Activated CD4-positive, alpha-beta memory T cell treated with anti-CD3 and anti-CD28 coated beads, Interleukin-2, amount 10 ng/mL, durations not matched to agents 7 days and 5 days (primary cell): ENCODE results near the gene RAD51B. TPM values are rescaled to one million over a fixed set of nuclear protein-coding genes. Genes with fewer than 3 reads are reported as not detected.
A peak's percentile ranks its signal among the peaks of the same experiment; 100 is the strongest.

Source experiments
- CTCF ChIA-PET: fragments of 350-600 bp; sonication (Branson Sonifier 250); formaldehyde crosslinking; loops from one replicate; lab custom pipeline; 2021; ENCODE audit warnings: antibody characterized with exemption, inconsistent platforms; lab: Charles Lee
- POLR2A ChIA-PET: fragments of 350-600 bp; sonication (Branson Sonifier 250); formaldehyde crosslinking; loops from one replicate; lab custom pipeline; 2021; ENCODE audit warnings: antibody characterized with exemption; lab: Charles Lee
- DNase-seq: peaks from one replicate; pipeline ENCODE4 v3.0.0-alpha.2; 2020
- H3K27ac Mint-ChIP-seq: one replicate; pipeline ENCODE4 v1.8.0; 2021; ENCODE audit warnings: mild to moderate bottlenecking, mixed read lengths
- H3K27me3 Mint-ChIP-seq: one replicate; pipeline ENCODE4 v1.8.0; 2021; ENCODE audit warnings: mixed read lengths
- H3K36me3 Mint-ChIP-seq: one replicate; pipeline ENCODE4 v1.8.0; 2021; ENCODE audit warnings: low read depth, mixed read lengths
- H3K4me1 Mint-ChIP-seq: one replicate; pipeline ENCODE4 v1.8.0; 2021; ENCODE audit warnings: mixed read lengths
- H3K4me3 Mint-ChIP-seq: one replicate; pipeline ENCODE4 v1.8.0; 2021; ENCODE audit warnings: mild to moderate bottlenecking, mixed read lengths
- H3K9me3 Mint-ChIP-seq: one replicate; pipeline ENCODE4 v1.8.0; 2021; ENCODE audit warnings: mixed read lengths
- total RNA-seq, 2 experiments: library from RNA; stranded (reverse); gene quantifications; one replicate each; pipeline ENCODE4 v1.2.3, GENCODE V29; 2021

RAD51B gene
- total RNA-seq, 2 experiments from 2014 or later, result 33.1 to 40.8 TPM

DNA sequence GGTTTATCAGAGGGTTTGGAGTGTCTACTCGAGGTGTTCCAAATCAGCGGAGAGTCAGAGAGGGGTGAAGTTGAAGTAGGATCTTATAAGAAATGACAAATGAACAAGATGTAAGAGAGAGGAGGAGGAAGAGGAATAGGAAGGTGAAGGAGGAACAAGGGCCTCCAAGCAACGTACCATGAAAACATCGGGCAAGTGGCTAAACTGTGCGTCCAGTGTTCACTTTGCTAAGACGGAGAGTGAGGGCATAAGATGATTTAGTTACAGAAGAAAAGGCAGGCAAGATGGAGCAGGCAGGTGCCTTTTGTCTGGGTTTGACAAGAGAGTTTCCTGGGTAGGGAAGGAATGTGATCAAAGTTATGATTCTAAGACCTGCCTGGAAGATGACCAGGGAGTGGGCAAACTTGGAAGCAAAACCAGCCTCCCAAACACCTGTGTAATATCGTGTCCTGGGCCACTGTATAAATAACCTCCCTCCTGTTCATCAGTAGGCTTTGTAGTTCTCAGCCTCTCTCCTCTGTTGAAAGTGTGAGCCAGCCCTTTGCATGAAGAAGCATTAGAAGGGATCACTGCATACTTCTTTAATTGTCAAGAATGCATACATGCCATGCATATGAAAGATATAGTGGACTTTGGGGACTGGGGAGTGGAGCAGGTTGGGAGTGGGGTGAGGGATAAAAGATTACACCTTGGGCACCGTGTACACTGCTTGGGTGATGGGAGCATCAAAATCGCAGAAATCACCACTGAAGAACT, 861.9 kb downstream of the RAD51B start:
- H3K27ac Mint-ChIP-seq, result peak overlapping the region; percentile 40

GRCh38 chr14:68682166-68683103, 862.9 kb downstream of the RAD51B start:
- Mint-ChIP-seq H3K36me3 (no peaks in the 10 kb centered on the region), H3K27me3 (no peaks in the 10 kb centered on the region), H3K9me3 (no peaks in the 10 kb centered on the region), H3K4me1 (peaks cover 58% of the 10 kb centered on the region), H3K27ac (peak overlapping the region; percentile 80), H3K4me3 (no peak overlapping the region)
- CTCF ChIA-PET, result interaction anchor here (1.0 to 2.4 kb wide), 8 partner anchors 18 to 432 kb away, joined by 3 to 13 read pairs (median 5); no protein-coding TSS in a partner anchor
- POLR2A ChIA-PET, result interaction anchor here (1.6 to 7.6 kb wide), 6 partner anchors 18 to 134 kb away, joined by 6 to 153 read pairs (median 16); partner anchors contain the start of gene ZFP36L1
- DNase-seq, result peak; percentile 57

More for the DNA sequence above, 861.9 kb downstream of the RAD51B start:
- no peak for DNase-seq
- Mint-ChIP-seq H3K9me3 (no peaks in the 10 kb centered on the region), H3K4me3 (no peak overlapping the region), H3K36me3 (no peaks in the 10 kb centered on the region), H3K4me1 (peaks cover 58% of the 10 kb centered on the region), H3K27me3 (no peaks in the 10 kb centered on the region)
- CTCF ChIA-PET, result interaction anchor here (2.0 kb wide), 1 partner anchor 109 kb away, joined by 13 read pairs; no protein-coding TSS in a partner anchor
- POLR2A ChIA-PET, result interaction anchor here (5.4 to 7.6 kb wide), 2 partner anchors 17 to 109 kb away, joined by 39 to 153 read pairs; partner anchors contain the start of gene ZFP36L1

GRCh38 chr14:68683326-68683725, 863.7 kb downstream of the RAD51B start:
- no peaks in the 10 kb centered on the region for H3K36me3 Mint-ChIP-seq
- H3K27ac Mint-ChIP-seq, result peak overlapping the region; percentile 80
- peaks cover 56% of the 10 kb centered on the region for H3K4me1 Mint-ChIP-seq
- ChIA-PET POLR2A (interaction anchor here (1.0 to 7.6 kb wide), 8 partner anchors 19 to 473 kb away, joined by 3 to 153 read pairs (median 10); partner anchors contain the start of gene ZFP36L1), CTCF (interaction anchor here (1.0 to 2.4 kb wide), 8 partner anchors 19 to 433 kb away, joined by 3 to 13 read pairs (median 5); no protein-coding TSS in a partner anchor)
- no peak overlapping the region for H3K4me3 Mint-ChIP-seq
- DNase-seq, result no peak
- no peaks in the 10 kb centered on the region for H3K27me3 Mint-ChIP-seq
- no peaks in the 10 kb centered on the region for H3K9me3 Mint-ChIP-seq

GRCh38 chr14:68684466-68685418, 865.2 kb downstream of the RAD51B start:
- Mint-ChIP-seq H3K9me3 (no peaks in the 10 kb centered on the region), H3K27ac (peak overlapping the region; percentile 95), H3K4me1 (peaks cover 56% of the 10 kb centered on the region), H3K36me3 (no peaks in the 10 kb centered on the region), H3K4me3 (peak overlapping the region; percentile 27), H3K27me3 (no peaks in the 10 kb centered on the region)
- POLR2A ChIA-PET, result interaction anchor here (1.2 to 7.6 kb wide), 13 partner anchors 10 to 131 kb away, joined by 5 to 153 read pairs (median 10); partner anchors contain the start of gene ZFP36L1
- CTCF ChIA-PET, result interaction anchor here (0.9 to 2.5 kb wide), 7 partner anchors 9 to 131 kb away, joined by 3 to 19 read pairs (median 7); no protein-coding TSS in a partner anchor
- DNase-seq, result no peak

- POLR2A ChIA-PET, result interaction anchor here (0.7 to 7.6 kb wide), 17 partner anchors 9 to 426 kb away, joined by 3 to 153 read pairs (median 7); partner anchors contain the start of gene ZFP36L1
- peak overlapping the region; percentile 27 for H3K4me3 Mint-ChIP-seq
- H3K9me3 Mint-ChIP-seq, result no peaks in the 10 kb centered on the region
- H3K4me1 Mint-ChIP-seq, result peaks cover 56% of the 10 kb centered on the region
- H3K36me3 Mint-ChIP-seq, result no peaks in the 10 kb centered on the region
- CTCF ChIA-PET, result interaction anchor here (0.9 to 2.5 kb wide), 6 partner anchors 10 to 103 kb away, joined by 3 to 19 read pairs (median 6); no protein-coding TSS in a partner anchor
- no peaks in the 10 kb centered on the region for H3K27me3 Mint-ChIP-seq
- peak overlapping the region; percentile 95 for H3K27ac Mint-ChIP-seq
- DNase-seq, result peak; percentile 87
Measured at GRCh38 chr14:68685419-68686204, 866.0 kb downstream of the RAD51B start.

- POLR2A ChIA-PET, result interaction anchor here (0.7 to 7.6 kb wide), 13 partner anchors 9 to 426 kb away, joined by 3 to 153 read pairs (median 10); partner anchors contain the start of gene ZFP36L1
- H3K9me3 Mint-ChIP-seq, result no peaks in the 10 kb centered on the region
- H3K4me3 Mint-ChIP-seq, result no peak overlapping the region
- CTCF ChIA-PET, result interaction anchor here (1.7 to 2.5 kb wide), 3 partner anchors 95 to 103 kb away, joined by 7 to 19 read pairs (median 13); no protein-coding TSS in a partner anchor
- H3K27ac Mint-ChIP-seq, result peak overlapping the region; percentile 95
- peaks cover 54% of the 10 kb centered on the region for H3K4me1 Mint-ChIP-seq
- no peaks in the 10 kb centered on the region for H3K36me3 Mint-ChIP-seq
- DNase-seq, result no peak
- H3K27me3 Mint-ChIP-seq, result no peaks in the 10 kb centered on the region
Measured at GRCh38 chr14:68686205-68686465, 866.6 kb downstream of the RAD51B start.

DNA sequence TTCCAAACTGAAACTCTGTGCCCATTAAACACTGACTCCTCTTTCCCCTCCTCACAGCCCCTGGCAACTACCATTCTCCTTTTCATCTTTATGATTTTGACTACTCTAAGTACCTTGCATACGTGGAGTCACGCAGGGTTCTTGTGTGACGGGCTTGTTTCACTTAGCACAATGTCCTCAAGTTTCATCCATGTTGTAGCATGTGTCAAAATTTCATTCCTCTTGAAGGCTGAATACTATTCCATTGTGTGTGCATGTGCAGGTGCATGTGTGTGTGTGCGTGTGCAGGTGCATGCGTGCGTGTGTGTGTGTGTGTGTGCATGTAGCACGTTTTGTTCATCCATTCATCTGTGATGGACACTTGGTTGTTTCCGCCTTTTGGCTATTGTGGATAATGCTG, 867.1 kb downstream of the RAD51B start:
- H3K27me3 Mint-ChIP-seq, result no peaks in the 10 kb centered on the region
- no peak overlapping the region for H3K4me3 Mint-ChIP-seq
- H3K27ac Mint-ChIP-seq, result peak overlapping the region; percentile 95
- ChIA-PET CTCF (interaction anchor here (2.0 kb wide), 1 partner anchor 94 kb away, joined by 13 read pairs; no protein-coding TSS in a partner anchor), POLR2A (interaction anchor here (2.1 to 7.6 kb wide), 4 partner anchors 8 to 104 kb away, joined by 12 to 153 read pairs (median 27); partner anchors contain the start of gene ZFP36L1)
- no peaks in the 10 kb centered on the region for H3K36me3 Mint-ChIP-seq
- DNase-seq, result no peak
- no peaks in the 10 kb centered on the region for H3K9me3 Mint-ChIP-seq
- peaks cover 48% of the 10 kb centered on the region for H3K4me1 Mint-ChIP-seq

DNA sequence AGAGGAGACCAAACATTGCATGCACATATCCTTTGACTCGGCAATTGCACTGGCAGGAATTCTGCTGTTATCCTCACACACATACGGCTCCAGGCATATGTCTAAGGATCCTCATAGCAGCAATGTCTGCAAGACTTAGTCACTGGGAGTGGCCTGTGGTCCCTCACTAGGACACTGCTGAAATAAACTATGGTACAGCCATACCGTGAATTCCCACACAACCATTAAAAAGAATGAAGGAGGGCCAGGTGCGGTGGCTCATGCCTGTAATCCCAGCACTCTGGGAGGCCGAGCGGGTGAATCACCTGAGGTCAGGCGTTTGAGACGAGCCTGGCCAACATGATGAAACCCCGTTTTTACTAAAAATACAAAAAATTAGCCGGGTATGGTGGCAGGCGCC, 868.2 kb downstream of the RAD51B start:
- Mint-ChIP-seq H3K27me3 (no peaks in the 10 kb centered on the region), H3K4me1 (peaks cover 39% of the 10 kb centered on the region)
- POLR2A ChIA-PET, result interaction anchor here (0.9 to 7.6 kb wide), 2 partner anchors 93 to 103 kb away, joined by 4 to 153 read pairs; partner anchors contain the start of gene ZFP36L1

DNA sequence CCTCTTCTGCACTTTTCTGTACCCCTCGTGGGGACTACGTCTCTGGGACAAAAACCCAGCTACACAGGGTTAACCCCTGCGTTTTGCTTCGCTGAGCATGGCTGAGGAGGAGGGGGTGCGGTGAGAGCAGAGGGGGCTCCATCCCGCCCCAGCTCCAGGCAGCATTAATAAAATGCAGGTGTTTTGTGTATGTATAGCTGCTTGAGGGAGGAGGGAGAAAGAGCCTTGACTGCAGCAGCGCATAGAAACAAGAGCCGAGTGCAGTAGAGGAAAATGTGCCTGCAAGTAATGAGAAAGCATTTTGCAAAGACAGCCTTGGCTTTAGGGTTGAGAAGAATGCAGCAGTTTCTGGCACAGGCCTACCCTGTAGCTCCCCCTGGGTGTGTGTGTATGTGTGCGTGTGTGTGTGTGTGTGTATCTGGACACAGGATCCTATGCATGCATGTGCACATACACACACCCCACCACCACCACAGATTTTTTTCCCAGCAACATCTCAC, 869.3 kb downstream of the RAD51B start:
- Mint-ChIP-seq H3K4me1 (peaks cover 31% of the 10 kb centered on the region), H3K9me3 (no peaks in the 10 kb centered on the region), H3K27me3 (no peaks in the 10 kb centered on the region), H3K36me3 (no peaks in the 10 kb centered on the region), H3K27ac (no peak overlapping the region), H3K4me3 (no peak overlapping the region)
- CTCF ChIA-PET, result interaction anchor here (1.3 to 1.6 kb wide), 2 partner anchors 22 to 92 kb away, joined by 3 read pairs; no protein-coding TSS in a partner anchor
- POLR2A ChIA-PET, result interaction anchor here (7.6 kb wide), 1 partner anchor 102 kb away, joined by 153 read pairs; the partner anchor contains the start of gene ZFP36L1
- no peak for DNase-seq

More for the DNA sequence above, 868.2 kb downstream of the RAD51B start:
- Mint-ChIP-seq H3K9me3 (no peaks in the 10 kb centered on the region), H3K4me3 (no peak overlapping the region), H3K36me3 (no peaks in the 10 kb centered on the region), H3K27ac (no peak overlapping the region)
- CTCF ChIA-PET, result no interaction called here
- DNase-seq, result no peak

DNA sequence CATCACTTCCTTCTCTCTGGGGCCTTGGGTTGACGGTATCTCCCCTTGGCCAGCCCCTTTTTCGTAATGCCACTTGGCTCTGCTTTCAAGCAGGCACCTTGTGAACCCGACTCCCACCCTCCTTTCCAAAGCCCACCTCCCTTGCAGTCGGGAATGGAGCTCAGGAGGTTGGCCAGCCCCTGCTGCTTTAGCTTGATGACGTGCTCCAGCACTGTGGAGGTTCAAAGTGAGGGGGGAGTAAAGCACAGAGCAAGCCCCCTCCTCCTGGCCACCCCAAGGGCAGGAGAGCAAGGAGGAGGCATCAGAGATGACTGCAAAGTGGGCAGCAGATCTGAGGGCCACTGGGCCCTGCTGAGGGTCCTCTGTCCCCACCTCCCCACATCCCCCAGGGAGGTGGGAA, 869.9 kb downstream of the RAD51B start:
- ChIA-PET CTCF (interaction anchor here (1.3 to 1.6 kb wide), 2 partner anchors 22 to 91 kb away, joined by 3 read pairs; no protein-coding TSS in a partner anchor), POLR2A (interaction anchor here (1.3 to 7.6 kb wide), 2 partner anchors 99 to 101 kb away, joined by 3 to 153 read pairs; partner anchors contain the start of gene ZFP36L1)
- DNase-seq, result no peak
- H3K27ac Mint-ChIP-seq, result no peak overlapping the region
- peaks cover 27% of the 10 kb centered on the region for H3K4me1 Mint-ChIP-seq
- H3K9me3 Mint-ChIP-seq, result no peaks in the 10 kb centered on the region
- H3K4me3 Mint-ChIP-seq, result no peak overlapping the region
- H3K27me3 Mint-ChIP-seq, result no peaks in the 10 kb centered on the region
- H3K36me3 Mint-ChIP-seq, result no peaks in the 10 kb centered on the region
